Measurements from ENCODE around the gene PISD. TPM values are rescaled to one million over a fixed set of nuclear protein-coding genes. Genes with fewer than 3 reads are reported as not detected.

Gene PISD
- 21.6 to 31.1 TPM (median 29.0 TPM) in 5 replicates for total RNA-seq (2022; extraction: Qiagen RNA extraction; ENCODE audit: low read depth)

GRCh38 chr22:31661851-31662667 is at the start of gene PISD:
TSS of gene PISD (minus strand) at chr22:31662215. CDS start at chr22:31662208, 7 bp downstream.

Other genes with a start within 250 kb of the PISD start
- gene EIF4ENIF1, start 172.4 kb downstream of the PISD start, total RNA-seq (2022; extraction: Qiagen RNA extraction; ENCODE audit: low read depth): 11.6 to 15.9 TPM (median 14.5 TPM) in 5 replicates
- 7.6 to 13.0 TPM (median 8.7 TPM) in 5 replicates for gene SFI1, start 165.7 kb downstream of the PISD start, total RNA-seq (2022; extraction: Qiagen RNA extraction; ENCODE audit: low read depth)
- gene PRR14L, start 87.9 kb upstream of the PISD start, total RNA-seq (2022; extraction: Qiagen RNA extraction; ENCODE audit: low read depth): 6.3 to 8.1 TPM (median 6.7 TPM) in 5 replicates
- 3.9 to 5.0 TPM (median 4.1 TPM) in 5 replicates for gene DEPDC5, start 91.8 kb upstream of the PISD start, total RNA-seq (2022; extraction: Qiagen RNA extraction; ENCODE audit: low read depth)